OCI-LY7 (cell line): Measurements from ENCODE around the gene PEX7. TPM values are rescaled to one million over a fixed set of nuclear protein-coding genes. Genes with fewer than 3 reads are reported as not detected.

Experiments
- BruUV-seq: library from RNA; stranded (reverse); fragments of 400-500 nt; replicated peaks from 2 replicates; lab custom pipeline; 2021; lab: Mats Ljungman, UMichigan
- CTCF ChIA-PET: fragments of 300-600 bp; sonication (Branson Sonifier 250); formaldehyde crosslinking; loops from one replicate; lab custom pipeline; 2022; ENCODE audit warnings: antibody characterized with exemption; ENCODE audit not compliant: unreplicated experiment; lab: Charles Lee
- POLR2A ChIA-PET: fragments of 300-600 bp; sonication (Branson Sonifier 250); formaldehyde crosslinking; loops from one replicate; lab custom pipeline; 2022; ENCODE audit warnings: antibody characterized with exemption; lab: Charles Lee
- DNase-seq: peaks from one replicate; pipeline ENCODE4 v3.0.0-alpha.2; 2015; ENCODE audit warnings: low spot score
- H2AFZ ChIP-seq: fragments of 200-600 bp; sonication (generic), shearing (Covaris generic); 2 replicates; pipeline ENCODE4 v1.6.1; 2014; ENCODE audit warnings: mild to moderate bottlenecking, antibody characterized with exemption, low read length, moderate library complexity
- H3K27ac ChIP-seq: fragments of 200-600 bp; sonication (generic); 2 replicates; pipeline ENCODE4 v1.5.1; 2014; ENCODE audit warnings: mixed run types, low read depth, mild to moderate bottlenecking, moderate library complexity, low read length, inconsistent platforms; ENCODE audit not compliant: poor library complexity, severe bottlenecking
- H3K36me3 ChIP-seq: fragments of 200-600 bp; sonication (generic); 2 replicates; pipeline ENCODE4 v1.6.1; 2014; ENCODE audit warnings: mild to moderate bottlenecking, antibody characterized with exemption, low read length, moderate library complexity, mixed read lengths; ENCODE audit not compliant: insufficient read depth
- H3K4me1 ChIP-seq: fragments of 200-600 bp; sonication (generic); 2 replicates; pipeline ENCODE4 v1.5.1; 2014; ENCODE audit warnings: mild to moderate bottlenecking, low read length; ENCODE audit not compliant: insufficient read depth, poor library complexity, severe bottlenecking
- H3K4me2 ChIP-seq: fragments of 200-600 bp; sonication (generic); 2 replicates; pipeline ENCODE4 v1.6.1; 2014; ENCODE audit warnings: mild to moderate bottlenecking, low read length
- H3K4me3 ChIP-seq: fragments of 200-600 bp; sonication (generic); 2 replicates; pipeline ENCODE4 v1.5.1; 2014; ENCODE audit warnings: mild to moderate bottlenecking, low read depth, low read length; ENCODE audit not compliant: poor library complexity, severe bottlenecking
- H3K79me2 ChIP-seq: fragments of 200-600 bp; sonication (generic); 2 replicates; pipeline ENCODE4 v1.6.1; 2016; ENCODE audit warnings: low read depth, mild to moderate bottlenecking, low read length, moderate library complexity, mixed read lengths; ENCODE audit not compliant: insufficient read depth
- H3K9me2 ChIP-seq: fragments of 200-600 bp; sonication (generic); 2 replicates; pipeline ENCODE4 v1.6.1; 2016; ENCODE audit warnings: mild to moderate bottlenecking, low read length, mixed read lengths; ENCODE audit not compliant: insufficient read depth
- H3K9me3 ChIP-seq: fragments of 200-600 bp; sonication (generic); 2 replicates; pipeline ENCODE4 v1.6.1; 2014; ENCODE audit warnings: mild to moderate bottlenecking, mixed run types, low read length, mixed read lengths
- H4K20me1 ChIP-seq: fragments of 200-600 bp; sonication (generic); 2 replicates; pipeline ENCODE4 v1.6.1; 2014; ENCODE audit warnings: mild to moderate bottlenecking, antibody characterized with exemption, low read length, moderate library complexity, mixed read lengths; ENCODE audit not compliant: insufficient read depth
- CTCF ChIP-seq: fragments of 200-600 bp; sonication (generic); conservative IDR thresholded peaks from 2 replicates; pipeline ENCODE4 v1.5.1; 2014; ENCODE audit warnings: mild to moderate bottlenecking, antibody characterized with exemption, low read length, moderate library complexity, mixed read lengths
- EZH2phosphoT487 ChIP-seq: fragments of 200-600 bp; sonication (generic); IDR thresholded peaks from 2 replicates; pipeline ENCODE4 v1.6.1; 2018; ENCODE audit warnings: low read depth, borderline replicate concordance, mild to moderate bottlenecking, mixed run types, antibody characterized with exemption, low read length, moderate library complexity, mixed read lengths
- intact Hi-C: fragments of 100-400 bp; cut with micrococcal nuclease; formaldehyde crosslinking; loops from one replicate; pipeline ENCODE4 v1.10.0; 2022; ENCODE audit not compliant: unreplicated experiment
- total RNA-seq, 2 experiments: library from RNA; depleted of rRNA in 1 of 2; stranded (reverse); fragments of >200 nt in 1 of 2; shearing (Covaris generic) in 1 of 2; gene quantifications; 2 replicates each; pipeline ENCODE4 v1.2.3, GENCODE V29; 2014 to 2022

PEX7 gene
- total RNA-seq, 2 experiments from 2014 or later, result 5.8 to 8.4 TPM

GRCh38 chr6:136859430-136859829 is 37.0 kb downstream of the PEX7 start:
- no peak overlapping the region for H3K4me2 ChIP-seq
- no peaks in the 10 kb centered on the region for H3K4me1 ChIP-seq
- H3K4me3 ChIP-seq, result no peak overlapping the region
- H3K27ac ChIP-seq, result no peak overlapping the region
- ChIA-PET POLR2A (interaction anchor here (0.6 to 2.1 kb wide), 4 partner anchors 8 to 186 kb away, joined by 3 to 5 read pairs (median 4); no protein-coding TSS in a partner anchor), CTCF (no interaction called here)
- no peak for DNase-seq
- no peaks in the 10 kb centered on the region for H3K79me2 ChIP-seq
- H3K36me3 ChIP-seq, result no peaks in the 10 kb centered on the region
- TF ChIP-seq EZH2phosphoT487 (no peak), CTCF (no peak)
- no peak overlapping the region for H2AFZ ChIP-seq
- H3K9me2 ChIP-seq, result no peaks in the 10 kb centered on the region
- intact Hi-C loops, result no loop called here
- no peaks in the 10 kb centered on the region for H4K20me1 ChIP-seq
- H3K9me3 ChIP-seq, result no peaks in the 10 kb centered on the region
- BruUV-seq, result no TSS peak

- Histone ChIP-seq H3K9me2 (no peaks in the 10 kb centered on the region), H3K27ac (no peak overlapping the region), H3K4me2 (no peak overlapping the region), H2AFZ (no peak overlapping the region), H3K36me3 (no peaks in the 10 kb centered on the region), H3K9me3 (no peaks in the 10 kb centered on the region), H3K79me2 (no peaks in the 10 kb centered on the region), H3K4me1 (no peaks in the 10 kb centered on the region), H3K4me3 (no peak overlapping the region), H4K20me1 (no peaks in the 10 kb centered on the region)
- intact Hi-C loops, result no loop called here
- POLR2A ChIA-PET, result no interaction called here
- CTCF ChIA-PET, result no interaction called here
- TF ChIP-seq EZH2phosphoT487, result no peak
- no peak for TF ChIP-seq CTCF
- BruUV-seq, result no TSS peak
- DNase-seq, result no peak
Measured at GRCh38 chr6:136860043-136860442, 37.7 kb downstream of the PEX7 start.

GRCh38 chr6:136862662-136863061 is 40.3 kb downstream of the PEX7 start:
- no peak overlapping the region for H2AFZ ChIP-seq
- H3K36me3 ChIP-seq, result no peaks in the 10 kb centered on the region
- intact Hi-C loops, result no loop called here
- H4K20me1 ChIP-seq, result no peaks in the 10 kb centered on the region
- CTCF ChIA-PET, result no interaction called here
- no TSS peak for BruUV-seq
- H3K4me2 ChIP-seq, result no peak overlapping the region
- DNase-seq, result no peak
- TF ChIP-seq EZH2phosphoT487, result no peak
- TF ChIP-seq CTCF, result no peak
- no peak overlapping the region for H3K4me3 ChIP-seq
- H3K9me3 ChIP-seq, result no peaks in the 10 kb centered on the region
- no peaks in the 10 kb centered on the region for H3K4me1 ChIP-seq
- H3K79me2 ChIP-seq, result no peaks in the 10 kb centered on the region
- POLR2A ChIA-PET, result interaction anchor here (0.9 kb wide), 1 partner anchor 59 kb away, joined by 4 read pairs; no protein-coding TSS in a partner anchor
- no peaks in the 10 kb centered on the region for H3K9me2 ChIP-seq
- no peak overlapping the region for H3K27ac ChIP-seq
